Motor neuron (in vitro differentiated cells): ENCODE data around the gene FBXL13. TPM values are rescaled to one million over a fixed set of nuclear protein-coding genes. Genes with fewer than 3 reads are reported as not detected.
"Not testable (repeated sequence)": the region's sequence is repeated elsewhere in the genome, so short reads cannot be mapped to it uniquely, and the experiment has no call there.

Source experiments
- ATAC-seq, 8 experiments: fragments of 200-7000 bp; cut with Tn5 transposase; replicated peaks in 6 of 8; 2 replicates each; pipeline ENCODE4 v1.8.0; 2021; ENCODE audit warnings: mild to moderate bottlenecking in 8 of 8, moderate library complexity in 8 of 8
- H3K27ac ChIP-seq, 2 donors: fragments of 250-450 bp; sonication (Bioruptor Pico); 2 replicates each; pipeline ENCODE4 v1.9.0; 2021; ENCODE audit warnings: antibody characterized with exemption in 2 of 2, mild to moderate bottlenecking in 2 of 2, moderate library complexity in 1 of 2
- H3K4me1 ChIP-seq, 2 donors: fragments of 250-450 bp; sonication (Bioruptor Pico); replicated peaks in 1 of 2; 2 replicates each; pipeline ENCODE4 v1.6.1; 2021; ENCODE audit warnings: antibody characterized with exemption in 2 of 2, mild to moderate bottlenecking in 2 of 2, moderate library complexity in 1 of 2
- H3K4me3 ChIP-seq, 5 donors: fragments of 250-450 bp; sonication (Bioruptor Pico); 2 replicates each; pipeline ENCODE4 v1.9.0; 2021; ENCODE audit warnings: antibody characterized with exemption in 5 of 5, mild to moderate bottlenecking in 5 of 5, moderate library complexity in 4 of 5
- WGBS, 10 experiments: fragments of 450-650 bp; shearing (Covaris generic); methylation state at CpG; one replicate each; pipeline ENCODE4 v1.0.0; 2022; 5-methylcytosine and 5-hydroxymethylcytosine counted together
- in situ Hi-C, 9 experiments: fragments of 400-800 bp; cut with MboI; loops; one replicate each; pipeline ENCODE4 v1.15.0; 2021; ENCODE audit warnings: low sequenced_read_pairs in 9 of 9, low pct_unique_long_range_greater_than_20kb in 2 of 9; ENCODE audit not compliant: unreplicated experiment in 9 of 9
- total RNA-seq, 8 experiments: library from RNA; unstranded; fragments of 300-600 nt; gene quantifications; 2 replicates each; pipeline versions ENCODE4 v1.2.3 to v1.2.4, GENCODE V29; 2022

The FBXL13 gene
- total RNA-seq, 8 experiments from 2014 or later: 1.2 to 10.1 (median 3.1) TPM

DNA sequence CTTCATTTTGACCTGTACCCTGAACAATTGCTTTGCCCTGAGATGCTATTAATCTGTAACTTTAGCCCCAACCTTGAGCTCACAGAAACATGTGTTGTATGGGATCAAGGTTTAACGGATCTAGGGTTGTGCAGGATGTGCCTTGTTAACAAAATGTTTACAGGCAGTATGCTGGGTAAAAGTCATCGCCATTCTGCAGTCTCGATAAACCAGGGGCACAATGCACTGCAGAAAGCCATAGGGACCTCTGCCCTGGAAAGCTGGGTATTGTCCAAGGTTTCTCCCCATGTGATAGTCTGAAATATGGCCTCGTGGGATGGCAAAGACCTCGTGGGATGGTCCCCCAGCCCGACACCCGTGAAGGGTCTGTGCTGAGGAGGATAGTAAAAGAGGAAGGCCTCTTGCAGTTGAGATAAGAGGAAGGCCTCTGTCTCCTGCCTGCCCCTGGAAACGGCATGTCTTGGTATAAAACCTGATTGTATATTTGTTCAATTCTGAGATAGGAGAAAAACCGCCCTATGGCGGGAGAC, 236.0 kb downstream of the FBXL13 start:
- WGBS, 10 experiments: 0 to 100% (median 87%) methylated on average over 1 to 8 of the region's 10 CpGs
- H3K4me1 ChIP-seq, ATAC-seq, in situ Hi-C loops, H3K4me3 ChIP-seq, H3K27ac ChIP-seq: not testable (repeated sequence)

DNA sequence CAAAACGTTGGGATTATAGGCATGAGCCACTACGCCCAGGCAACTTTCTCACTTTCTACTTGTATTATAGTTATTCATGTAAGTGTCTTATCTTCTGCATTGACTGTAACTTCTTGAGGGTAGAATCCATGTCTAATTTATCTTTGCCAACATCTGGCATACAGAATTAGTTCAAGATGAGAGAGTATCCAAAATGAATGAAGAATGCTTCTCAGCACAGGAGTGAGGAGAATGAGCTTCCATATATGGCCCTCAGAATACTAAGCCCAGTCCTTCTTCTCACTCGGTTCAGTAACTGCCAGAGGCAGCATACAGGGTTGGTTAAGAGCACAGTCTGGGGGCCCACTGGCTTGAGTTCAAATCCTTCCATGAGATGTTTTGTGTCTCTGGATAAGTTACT, 236.8 kb downstream of the FBXL13 start:
- H3K27ac ChIP-seq: no peak overlapping the region
- H3K4me3 ChIP-seq: no peak overlapping the region
- no peak for ATAC-seq
- in situ Hi-C loops: no loop called here
- no peaks in the 10 kb centered on the region for H3K4me1 ChIP-seq
- WGBS, 10 experiments: 48 to 100% (median 75%) methylated on average over 1 to 3 of the region's 3 CpGs

- H3K4me1 ChIP-seq: no peaks in the 10 kb centered on the region
- ATAC-seq: no peak
- H3K4me3 ChIP-seq: no peak overlapping the region
- in situ Hi-C loops: no loop called here
- H3K27ac ChIP-seq: no peak overlapping the region
- 60 to 100% (median 86%) methylated on average over 1 of the region's 1 CpG; no CpG with 5 or more reads in 5 of the 10 experiments for WGBS, 10 experiments
Measured at GRCh38 chr7:102836977-102837376, 237.6 kb downstream of the FBXL13 start.

DNA sequence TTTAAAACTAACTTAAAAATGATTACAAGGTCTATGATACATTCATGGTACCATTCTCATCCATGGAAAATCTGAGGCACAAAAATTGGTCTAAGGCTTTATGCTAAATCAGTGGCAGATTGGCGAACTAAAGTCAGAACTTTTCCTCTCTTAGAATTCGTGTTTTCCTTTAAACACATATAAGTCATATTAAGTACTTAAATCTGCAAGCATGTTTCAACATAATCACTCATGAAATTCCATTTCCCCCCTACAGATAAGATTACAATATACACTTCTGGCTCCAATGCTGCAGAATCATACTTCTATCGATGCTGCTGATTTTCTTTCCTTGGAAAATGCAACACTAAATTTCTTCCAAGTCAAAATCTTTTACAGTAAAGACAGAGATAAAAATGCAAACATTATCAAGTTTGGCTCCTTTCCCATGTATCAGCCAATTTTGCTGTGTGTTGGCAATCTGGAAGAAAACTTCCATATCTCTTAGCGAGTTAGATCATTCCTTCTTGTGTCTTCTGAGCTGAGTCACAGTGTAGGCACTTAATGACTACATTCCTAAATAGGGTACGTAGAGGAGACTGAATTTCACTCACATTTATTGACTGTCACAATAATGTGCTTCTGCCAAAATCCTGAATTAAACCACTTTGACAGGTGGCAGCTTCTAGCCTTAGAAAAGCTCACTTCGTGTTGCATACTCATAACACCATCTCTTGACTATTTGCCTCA, 238.2 kb downstream of the FBXL13 start:
- in situ Hi-C loops: no loop called here
- no peak overlapping the region for H3K27ac ChIP-seq
- WGBS, 10 experiments: 34 to 100% (median 87%) methylated on average over 2 to 6 of the region's 6 CpGs
- no peak overlapping the region for H3K4me3 ChIP-seq
- no peaks in the 10 kb centered on the region for H3K4me1 ChIP-seq
- peak in 2 of 8 experiments; percentile 89 to 92 for ATAC-seq

GRCh38 chr7:102834999-102835398, 239.6 kb downstream of the FBXL13 start:
- no peaks in the 10 kb centered on the region for H3K4me1 ChIP-seq
- ATAC-seq: peak in 3 of 8 experiments; percentile 54 to 85 (median 65)
- 9 to 100% (median 65%) methylated on average over 1 of the region's 1 CpG; no CpG with 5 or more reads in 2 of the 10 experiments for WGBS, 10 experiments
- no peak overlapping the region for H3K27ac ChIP-seq
- in situ Hi-C loops: no loop called here
- no peak overlapping the region for H3K4me3 ChIP-seq

DNA sequence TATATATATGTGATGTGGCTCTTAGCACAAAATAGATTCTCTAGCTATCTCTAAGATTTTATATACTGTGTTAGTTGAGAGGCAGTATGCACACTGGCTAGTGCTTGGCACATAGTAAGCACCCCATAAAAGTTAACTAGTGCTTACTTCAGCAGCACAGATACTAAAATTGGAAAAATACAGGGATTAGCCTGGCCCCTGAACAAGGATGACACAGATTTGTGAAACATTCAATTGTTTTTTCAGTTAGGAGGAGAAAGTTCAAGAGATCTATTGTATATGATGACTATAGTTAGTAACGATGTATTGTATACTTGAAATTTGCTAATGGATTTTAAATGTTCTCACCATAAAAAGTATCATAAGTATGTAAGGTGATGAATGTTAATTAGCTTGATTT, 240.1 kb downstream of the FBXL13 start:
- Histone ChIP-seq H3K4me1 (no peaks in the 10 kb centered on the region), H3K4me3 (no peak overlapping the region), H3K27ac (no peak overlapping the region)
- ATAC-seq: no peak
- WGBS, 10 experiments: 22 to 100% (median 100%) methylated on average over 1 of the region's 1 CpG; no CpG with 5 or more reads in 4 of the 10 experiments
- in situ Hi-C loops: no loop called here

- Histone ChIP-seq H3K27ac (no peak overlapping the region), H3K4me1 (peaks cover 0 to 5% of the 10 kb centered on the region in 2 donors), H3K4me3 (no peak overlapping the region)
- in situ Hi-C loops: no loop called here
- no peak for ATAC-seq
- 20 to 100% (median 85%) methylated on average over 2 to 5 of the region's 5 CpGs; no CpG with 5 or more reads in 2 of the 10 experiments for WGBS, 10 experiments
Measured at GRCh38 chr7:102833343-102833742, 241.3 kb downstream of the FBXL13 start.

GRCh38 chr7:102832674-102833073, 241.9 kb downstream of the FBXL13 start:
- Histone ChIP-seq H3K4me3 (no peak overlapping the region), H3K4me1 (peaks cover 0 to 5% of the 10 kb centered on the region in 2 donors), H3K27ac (no peak overlapping the region)
- no peak for ATAC-seq
- 29 to 100% (median 83%) methylated on average over 1 of the region's 1 CpG; no CpG with 5 or more reads in 4 of the 10 experiments for WGBS, 10 experiments
- in situ Hi-C loops: no loop called here

- H3K4me3 ChIP-seq: no peak overlapping the region
- peak in 3 of 8 experiments; percentile 25 to 80 (median 79) for ATAC-seq
- 9 to 100% (median 88%) methylated on average over 1 to 2 of the region's 2 CpGs; no CpG with 5 or more reads in 4 of the 10 experiments for WGBS, 10 experiments
- in situ Hi-C loops: no loop called here
- peaks cover 0 to 5% of the 10 kb centered on the region in 2 donors for H3K4me1 ChIP-seq
- no peak overlapping the region for H3K27ac ChIP-seq
Measured at GRCh38 chr7:102830197-102830596, 244.4 kb downstream of the FBXL13 start.

- H3K27ac ChIP-seq: no peak overlapping the region
- ATAC-seq: no peak
- no peak overlapping the region for H3K4me3 ChIP-seq
- H3K4me1 ChIP-seq: peaks cover 0 to 5% of the 10 kb centered on the region in 2 donors
- in situ Hi-C loops: no loop called here
- WGBS, 10 experiments: 50 to 100% (median 92%) methylated on average over 1 to 3 of the region's 3 CpGs; no CpG with 5 or more reads in 1 of the 10 experiments
Measured at GRCh38 chr7:102829075-102829474, 245.5 kb downstream of the FBXL13 start.

DNA sequence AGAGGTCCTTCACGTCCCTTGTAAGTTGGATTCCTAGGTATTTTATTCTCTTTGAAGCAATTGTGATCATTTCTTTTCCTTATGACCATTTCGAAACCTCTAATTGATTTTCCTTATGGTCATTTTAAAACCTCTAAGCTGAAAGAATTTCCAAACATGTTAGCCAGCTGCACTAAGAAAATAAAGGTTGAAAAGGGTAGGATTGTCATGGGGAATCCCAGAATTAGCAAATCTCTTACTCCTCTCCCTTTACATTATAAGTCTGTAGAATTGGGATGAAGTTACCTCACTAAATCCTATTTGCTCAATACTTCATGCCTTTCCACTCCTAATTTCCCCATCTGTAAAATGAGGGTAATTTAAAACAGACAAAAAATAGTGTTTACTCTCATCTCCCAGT, 246.3 kb downstream of the FBXL13 start:
- ATAC-seq: no peak
- Histone ChIP-seq H3K27ac (no peak overlapping the region), H3K4me3 (no peak overlapping the region), H3K4me1 (peaks cover 0 to 5% of the 10 kb centered on the region in 2 donors)
- in situ Hi-C loops: no loop called here
- WGBS, 10 experiments: 57 to 100% (median 100%) methylated on average over 1 of the region's 2 CpGs; no CpG with 5 or more reads in 5 of the 10 experiments

DNA sequence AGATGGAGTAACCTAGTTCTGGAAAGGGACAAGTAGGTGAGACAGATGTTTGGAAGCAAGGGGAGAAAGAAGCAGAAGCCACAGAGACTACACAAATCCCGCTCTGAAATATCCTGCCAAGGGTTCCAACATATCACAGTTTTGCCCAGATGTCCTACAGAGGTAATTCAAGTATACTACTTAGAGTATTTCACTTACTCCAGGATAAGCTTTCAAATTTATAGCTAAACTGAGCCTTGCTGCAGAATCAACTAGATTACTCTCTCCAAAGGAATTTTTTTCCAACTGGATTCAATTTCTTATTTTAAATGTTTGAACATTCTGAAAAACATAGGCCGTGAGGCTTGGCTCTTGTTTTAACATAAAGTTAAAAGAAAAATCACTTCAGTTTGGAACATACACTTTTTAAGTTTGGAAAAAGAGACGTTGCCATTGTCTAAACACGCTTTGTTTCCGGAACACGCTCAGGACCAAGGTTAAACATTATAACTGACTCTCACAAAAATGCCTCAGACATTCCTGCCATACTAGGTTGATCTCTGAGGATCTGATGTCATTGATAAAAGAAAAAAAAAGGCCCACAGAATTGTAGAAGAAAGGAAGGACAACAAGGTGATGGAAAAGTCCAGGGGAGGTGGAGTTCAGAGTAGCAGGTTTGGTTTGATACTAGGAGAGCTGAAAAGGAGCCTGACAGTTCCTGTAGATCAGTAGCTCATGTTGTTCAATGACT, 251.0 kb downstream of the FBXL13 start:
- no peak for ATAC-seq
- WGBS, 10 experiments: 29 to 100% (median 80%) methylated on average over 1 to 6 of the region's 6 CpGs; no CpG with 5 or more reads in 1 of the 10 experiments
- in situ Hi-C loops: no loop called here
- Histone ChIP-seq H3K4me1 (no peaks in the 10 kb centered on the region), H3K27ac (no peak overlapping the region), H3K4me3 (no peak overlapping the region)

GRCh38 chr7:102821994-102822747, 252.4 kb downstream of the FBXL13 start:
- in situ Hi-C loops: no loop called here
- no peak for ATAC-seq
- 78 to 100% (median 100%) methylated on average over 1 to 2 of the region's 2 CpGs for WGBS, 10 experiments

More at GRCh38 chr7:102821994-102822747, 252.4 kb downstream of the FBXL13 start:
- no peak overlapping the region for H3K4me3 ChIP-seq
- H3K4me1 ChIP-seq: no peaks in the 10 kb centered on the region
- H3K27ac ChIP-seq: no peak overlapping the region
